NCI-H1092 (cell line): Measurements from ENCODE around the gene SOX30.
A peak's percentile ranks its signal among the peaks of the same experiment; 100 is the strongest.

ENCODE experiments used
- DNase-seq: peaks from one replicate; lab custom pipeline; 2025; lab: John Stamatoyannopoulos, UW

The SOX30 gene

GRCh38 chr5:157659868-157660660 lies 7.8 kb upstream of the SOX30 start:
- DNase-seq = no peak

- DNase-seq = no peak
Measured at GRCh38 chr5:157658893-157659292, 6.7 kb upstream of the SOX30 start.

GRCh38 chr5:157657516-157657915 lies 5.3 kb upstream of the SOX30 start:
- DNase-seq = no peak

GRCh38 chr5:157651623-157652376 lies 438 bp downstream of the SOX30 start:
- peak; percentile 45 for DNase-seq

GRCh38 chr5:157650991-157651611 lies 1.1 kb downstream of the SOX30 start:
- no peak for DNase-seq

GRCh38 chr5:157649101-157649500 lies 3.1 kb downstream of the SOX30 start:
- DNase-seq = no peak

- DNase-seq = no peak
Measured at GRCh38 chr5:157648275-157648990, 3.8 kb downstream of the SOX30 start.

- no peak for DNase-seq
Measured at GRCh38 chr5:157640406-157641066, 11.7 kb downstream of the SOX30 start.

GRCh38 chr5:157630341-157630740 lies 21.9 kb downstream of the SOX30 start:
- DNase-seq = no peak

GRCh38 chr5:157626831-157627230 lies 25.4 kb downstream of the SOX30 start:
- DNase-seq = no peak

GRCh38 chr5:157624144-157624543 lies 28.1 kb downstream of the SOX30 start:
- DNase-seq = no peak

GRCh38 chr5:157620776-157621175 lies 31.5 kb downstream of the SOX30 start:
- DNase-seq = no peak

GRCh38 chr5:157618191-157618765 lies 34.0 kb downstream of the SOX30 start:
- no peak for DNase-seq

GRCh38 chr5:157616785-157617184 lies 35.5 kb downstream of the SOX30 start:
- no peak for DNase-seq

GRCh38 chr5:157613385-157614245 lies 38.6 kb downstream of the SOX30 start:
- no peak for DNase-seq

GRCh38 chr5:157612581-157612980 lies 39.7 kb downstream of the SOX30 start:
- DNase-seq = no peak

GRCh38 chr5:157611571-157612476 lies 40.4 kb downstream of the SOX30 start:
- DNase-seq = no peak

GRCh38 chr5:157610990-157611389 lies 41.2 kb downstream of the SOX30 start:
- DNase-seq = no peak

- DNase-seq = no peak
Measured at GRCh38 chr5:157608972-157609565, 43.2 kb downstream of the SOX30 start.
